ENCODE data around the gene EPB41L1.

DNA sequence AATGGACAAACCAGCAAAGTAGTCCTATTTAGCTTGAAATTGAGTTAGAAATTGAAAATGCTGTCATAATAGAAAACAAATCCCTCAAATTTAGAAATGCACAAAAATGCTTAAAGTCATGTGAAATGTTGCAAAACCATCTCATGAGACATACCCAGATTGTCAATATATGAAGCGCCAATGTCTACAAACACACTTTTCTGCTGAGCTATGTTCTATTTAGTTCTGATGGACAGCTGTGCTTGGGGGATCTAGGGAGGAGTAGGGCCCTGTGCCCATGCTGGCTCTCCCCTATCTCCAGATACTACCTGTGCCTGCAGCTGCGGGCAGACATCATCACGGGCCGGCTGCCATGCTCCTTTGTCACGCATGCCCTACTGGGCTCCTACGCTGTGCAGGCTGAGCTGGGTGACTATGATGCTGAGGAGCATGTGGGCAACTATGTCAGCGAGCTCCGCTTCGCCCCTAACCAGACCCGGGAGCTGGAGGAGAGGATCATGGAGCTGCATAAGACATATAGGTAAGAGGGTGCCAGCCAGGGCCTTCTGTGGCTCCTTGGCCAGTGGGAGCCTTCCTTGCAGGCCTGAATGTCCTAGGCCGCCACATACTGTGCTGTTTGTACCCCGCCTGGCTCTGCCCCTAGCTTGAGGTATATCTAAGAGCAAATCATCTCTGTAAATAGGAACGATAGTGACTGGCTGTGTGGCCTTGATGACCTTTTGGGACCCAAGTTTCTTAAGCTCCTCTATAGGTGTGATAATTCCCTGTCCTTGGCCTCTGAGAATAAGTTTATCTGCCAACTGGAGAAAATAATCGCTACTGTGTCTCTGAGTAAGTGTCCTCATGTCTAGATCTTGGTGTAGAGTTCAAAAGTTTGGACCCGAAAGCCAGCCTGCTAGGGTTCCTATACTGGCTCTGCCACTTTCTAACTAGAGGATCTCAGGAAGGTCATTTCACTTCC lies 30.6 kb downstream of the EPB41L1 start:
- TF ChIP-seq EZH2phosphoT487 (IDR thresholded peaks at IDR 0.05; ENCODE audit: low read depth): no peak
- TF ChIP-seq, protein P1, sequence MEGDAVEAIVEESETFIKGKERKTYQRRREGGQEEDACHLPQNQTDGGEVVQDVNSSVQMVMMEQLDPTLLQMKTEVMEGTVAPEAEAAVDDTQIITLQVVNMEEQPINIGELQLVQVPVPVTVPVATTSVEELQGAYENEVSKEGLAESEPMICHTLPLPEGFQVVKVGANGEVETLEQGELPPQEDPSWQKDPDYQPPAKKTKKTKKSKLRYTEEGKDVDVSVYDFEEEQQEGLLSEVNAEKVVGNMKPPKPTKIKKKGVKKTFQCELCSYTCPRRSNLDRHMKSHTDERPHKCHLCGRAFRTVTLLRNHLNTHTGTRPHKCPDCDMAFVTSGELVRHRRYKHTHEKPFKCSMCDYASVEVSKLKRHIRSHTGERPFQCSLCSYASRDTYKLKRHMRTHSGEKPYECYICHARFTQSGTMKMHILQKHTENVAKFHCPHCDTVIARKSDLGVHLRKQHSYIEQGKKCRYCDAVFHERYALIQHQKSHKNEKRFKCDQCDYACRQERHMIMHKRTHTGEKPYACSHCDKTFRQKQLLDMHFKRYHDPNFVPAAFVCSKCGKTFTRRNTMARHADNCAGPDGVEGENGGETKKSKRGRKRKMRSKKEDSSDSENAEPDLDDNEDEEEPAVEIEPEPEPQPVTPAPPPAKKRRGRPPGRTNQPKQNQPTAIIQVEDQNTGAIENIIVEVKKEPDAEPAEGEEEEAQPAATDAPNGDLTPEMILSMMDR (IDR thresholded peaks at IDR 0.05; ENCODE audit: low read depth, low read length): no peak

All from OCI-LY3 (cell line).